Measurements from ENCODE around the gene BABAM2.

The BABAM2 gene

DNA sequence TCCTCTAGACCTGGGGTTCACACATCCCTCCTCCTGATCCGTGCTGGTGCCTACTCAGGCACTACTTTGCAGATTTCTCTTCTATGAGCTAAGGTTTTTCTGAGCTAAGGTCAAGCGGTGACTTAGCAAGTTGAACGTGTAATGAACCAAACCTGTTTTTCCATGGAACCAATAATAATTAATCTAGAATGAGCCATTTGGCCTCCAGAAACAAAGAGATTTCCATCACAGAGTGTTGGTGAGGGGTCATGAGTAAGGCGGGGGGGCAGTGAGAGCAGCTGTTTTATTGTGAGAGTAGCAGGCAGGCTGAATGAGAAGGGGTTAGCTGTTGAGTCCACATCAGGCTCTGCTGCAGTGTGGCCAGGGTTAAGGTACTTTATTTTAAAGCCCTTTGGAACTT is 390.1 kb downstream of the BABAM2 start:
- H3K9ac ChIP-seq (ENCODE audit: low read length), result no peak overlapping the region
- no peaks in the 10 kb centered on the region for H3K36me3 ChIP-seq (ENCODE audit: control insufficient read depth, insufficient read depth, low read length)
- no peaks in the 10 kb centered on the region for H3K27me3 ChIP-seq (ENCODE audit: control insufficient read depth, insufficient read depth, low read length)
- no peaks in the 10 kb centered on the region for H3K9me3 ChIP-seq (ENCODE audit: control insufficient read depth, insufficient read depth, low read depth, low read length)
- no peak overlapping the region for H3K4me3 ChIP-seq (ENCODE audit: low read depth, low read length)
- H3K27ac ChIP-seq (ENCODE audit: low read depth, low read length), result no peak overlapping the region
- H3K4me1 ChIP-seq (ENCODE audit: control insufficient read depth, insufficient read depth, low read length), result peaks cover 12% of the 10 kb centered on the region; the same call in 1 of the 2 replicates

DNA sequence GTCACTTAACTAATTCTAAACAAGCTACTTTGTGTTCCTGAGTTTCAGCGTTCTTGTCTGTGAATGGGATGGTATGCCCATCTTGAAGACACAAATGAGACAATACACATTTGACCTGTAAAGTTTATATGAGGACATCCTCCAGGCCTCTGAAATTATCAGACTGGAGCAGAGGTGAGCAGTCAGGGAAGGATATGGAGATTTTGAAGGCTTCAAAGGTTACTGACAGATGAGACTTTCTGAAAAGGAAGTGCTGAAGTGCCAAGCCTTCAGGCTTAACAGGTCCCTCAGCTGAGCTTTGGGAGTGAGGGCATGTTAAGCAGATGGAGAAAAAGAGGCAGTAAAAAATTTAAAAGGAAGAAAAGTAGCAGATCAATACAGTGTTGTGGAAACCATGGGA is 391.2 kb downstream of the BABAM2 start:
- Histone ChIP-seq H3K9ac (ENCODE audit: low read length) (no peak overlapping the region), H3K4me3 (ENCODE audit: low read depth, low read length) (no peak overlapping the region), H3K27ac (ENCODE audit: low read depth, low read length) (no peak overlapping the region), H3K9me3 (ENCODE audit: control insufficient read depth, insufficient read depth, low read depth, low read length) (no peaks in the 10 kb centered on the region), H3K27me3 (ENCODE audit: control insufficient read depth, insufficient read depth, low read length) (no peaks in the 10 kb centered on the region), H3K4me1 (ENCODE audit: control insufficient read depth, insufficient read depth, low read length) (peaks cover 4% of the 10 kb centered on the region; the same call in 1 of the 2 replicates), H3K36me3 (ENCODE audit: control insufficient read depth, insufficient read depth, low read length) (no peaks in the 10 kb centered on the region)

GRCh38 chr2:28282248-28282647 is 391.7 kb downstream of the BABAM2 start:
- Histone ChIP-seq H3K27me3 (ENCODE audit: control insufficient read depth, insufficient read depth, low read length) (no peaks in the 10 kb centered on the region), H3K9me3 (ENCODE audit: control insufficient read depth, insufficient read depth, low read depth, low read length) (no peaks in the 10 kb centered on the region), H3K4me3 (ENCODE audit: low read depth, low read length) (no peak overlapping the region), H3K9ac (ENCODE audit: low read length) (no peak overlapping the region), H3K27ac (ENCODE audit: low read depth, low read length) (no peak overlapping the region), H3K36me3 (ENCODE audit: control insufficient read depth, insufficient read depth, low read length) (no peaks in the 10 kb centered on the region), H3K4me1 (ENCODE audit: control insufficient read depth, insufficient read depth, low read length) (peaks cover 2% of the 10 kb centered on the region; the same call in 1 of the 2 replicates)

DNA sequence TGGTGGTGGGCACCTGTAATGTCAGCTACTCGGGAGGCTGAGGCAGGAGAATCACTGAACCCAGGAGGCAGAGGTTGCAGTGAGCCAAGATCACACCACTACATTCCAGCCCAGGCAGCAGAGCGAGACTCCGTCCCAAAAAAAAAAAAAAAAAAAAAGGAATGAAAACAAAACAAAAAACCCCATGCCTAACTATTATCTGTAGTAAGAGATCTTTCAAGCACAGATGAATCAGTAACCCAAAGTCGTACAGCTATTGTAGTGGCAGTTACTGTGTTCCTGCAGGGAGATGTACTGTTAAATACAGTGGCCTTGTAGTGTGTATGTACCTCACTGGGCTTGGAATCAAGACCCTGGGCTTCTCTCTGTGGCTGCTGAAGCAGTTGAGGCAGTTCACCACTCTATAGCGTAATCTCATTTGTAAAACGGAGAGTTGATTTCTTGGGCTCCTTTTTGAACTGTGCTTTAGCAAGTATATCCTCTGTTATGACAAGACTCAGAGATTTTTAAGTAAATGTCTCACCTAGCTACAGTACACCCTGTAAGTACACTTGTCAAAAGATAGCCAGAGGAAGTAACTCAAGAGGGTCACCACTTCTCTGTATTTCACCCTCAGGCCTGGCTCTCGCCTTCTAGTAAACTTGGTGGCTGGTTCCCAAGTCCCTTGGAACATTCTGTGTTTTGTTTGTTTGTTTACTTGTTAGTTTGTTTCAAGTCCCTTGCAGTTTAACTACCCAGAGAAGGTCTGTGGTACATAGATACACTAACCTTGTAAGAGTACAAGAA is 392.5 kb downstream of the BABAM2 start:
- H3K27me3 ChIP-seq (ENCODE audit: control insufficient read depth, insufficient read depth, low read length), result no peaks in the 10 kb centered on the region
- no peak overlapping the region for H3K4me3 ChIP-seq (ENCODE audit: low read depth, low read length)
- H3K4me1 ChIP-seq (ENCODE audit: control insufficient read depth, insufficient read depth, low read length), result peaks cover 2% of the 10 kb centered on the region; the same call in 1 of the 2 replicates
- no peaks in the 10 kb centered on the region for H3K9me3 ChIP-seq (ENCODE audit: control insufficient read depth, insufficient read depth, low read depth, low read length)
- H3K36me3 ChIP-seq (ENCODE audit: control insufficient read depth, insufficient read depth, low read length), result no peaks in the 10 kb centered on the region
- H3K27ac ChIP-seq (ENCODE audit: low read depth, low read length), result no peak overlapping the region
- no peak overlapping the region for H3K9ac ChIP-seq (ENCODE audit: low read length)

DNA sequence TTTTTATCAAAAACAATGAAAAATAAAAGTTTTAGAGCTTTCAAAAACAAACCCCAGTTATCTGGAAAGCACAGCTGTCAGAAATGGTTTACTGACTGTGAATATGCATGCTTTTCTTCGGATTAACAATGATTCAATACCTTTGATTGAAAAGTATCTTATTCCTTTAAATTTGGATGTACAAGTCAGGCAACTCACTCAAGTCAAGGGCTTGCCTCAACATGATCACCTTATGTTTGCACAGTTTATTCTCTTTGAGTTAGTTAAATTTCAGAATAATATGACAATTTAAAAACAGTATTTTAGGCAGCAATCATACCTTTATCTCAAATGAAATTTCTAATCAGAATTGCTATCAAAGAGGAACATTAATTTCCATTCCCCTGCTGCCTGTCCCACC is 393.3 kb downstream of the BABAM2 start:
- Histone ChIP-seq H3K4me3 (ENCODE audit: low read depth, low read length) (no peak overlapping the region), H3K36me3 (ENCODE audit: control insufficient read depth, insufficient read depth, low read length) (no peaks in the 10 kb centered on the region), H3K27me3 (ENCODE audit: control insufficient read depth, insufficient read depth, low read length) (no peaks in the 10 kb centered on the region), H3K27ac (ENCODE audit: low read depth, low read length) (no peak overlapping the region), H3K9me3 (ENCODE audit: control insufficient read depth, insufficient read depth, low read depth, low read length) (no peaks in the 10 kb centered on the region), H3K4me1 (ENCODE audit: control insufficient read depth, insufficient read depth, low read length) (peaks cover 2% of the 10 kb centered on the region; the same call in 1 of the 2 replicates), H3K9ac (ENCODE audit: low read length) (no peak overlapping the region)

GRCh38 chr2:28286678-28287077 is 396.1 kb downstream of the BABAM2 start:
- Histone ChIP-seq H3K9ac (ENCODE audit: low read length) (no peak overlapping the region), H3K27ac (ENCODE audit: low read depth, low read length) (no peak overlapping the region)

GRCh38 chr2:28287256-28287915 is 396.9 kb downstream of the BABAM2 start:
- no peak overlapping the region for H3K27ac ChIP-seq (ENCODE audit: low read depth, low read length)

More at GRCh38 chr2:28286678-28287077, 396.1 kb downstream of the BABAM2 start:
- Histone ChIP-seq H3K9me3 (ENCODE audit: control insufficient read depth, insufficient read depth, low read depth, low read length) (no peaks in the 10 kb centered on the region), H3K27me3 (ENCODE audit: control insufficient read depth, insufficient read depth, low read length) (no peaks in the 10 kb centered on the region), H3K36me3 (ENCODE audit: control insufficient read depth, insufficient read depth, low read length) (no peaks in the 10 kb centered on the region), H3K4me3 (ENCODE audit: low read depth, low read length) (no peak overlapping the region), H3K4me1 (ENCODE audit: control insufficient read depth, insufficient read depth, low read length) (peaks cover 2% of the 10 kb centered on the region; the same call in 1 of the 2 replicates)

DNA sequence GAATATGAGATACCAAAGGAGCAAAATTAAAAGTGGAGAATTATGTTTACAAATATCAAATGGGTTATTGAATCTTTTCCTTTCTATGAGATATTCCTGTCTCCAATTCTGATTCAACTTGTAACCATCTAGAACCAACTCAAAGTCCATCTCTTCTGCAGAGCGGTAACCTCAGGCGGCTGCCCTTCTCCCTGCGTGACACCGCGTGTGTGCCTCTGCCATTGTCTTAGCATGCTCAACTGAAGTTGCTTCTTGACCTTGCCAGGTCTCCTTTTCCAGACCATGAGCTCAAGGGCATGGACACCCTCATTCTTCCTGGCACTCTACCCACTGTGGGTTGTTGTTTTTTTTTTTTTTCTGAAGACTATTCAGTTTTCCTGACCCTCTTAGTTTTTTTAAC is 398.1 kb downstream of the BABAM2 start:
- no peak overlapping the region for H3K9ac ChIP-seq (ENCODE audit: low read length)
- H3K36me3 ChIP-seq (ENCODE audit: control insufficient read depth, insufficient read depth, low read length), result no peaks in the 10 kb centered on the region
- no peaks in the 10 kb centered on the region for H3K27me3 ChIP-seq (ENCODE audit: control insufficient read depth, insufficient read depth, low read length)
- no peak overlapping the region for H3K4me3 ChIP-seq (ENCODE audit: low read depth, low read length)
- H3K9me3 ChIP-seq (ENCODE audit: control insufficient read depth, insufficient read depth, low read depth, low read length), result no peaks in the 10 kb centered on the region
- H3K4me1 ChIP-seq (ENCODE audit: control insufficient read depth, insufficient read depth, low read length), result peaks cover 2% of the 10 kb centered on the region; the same call in 1 of the 2 replicates
- no peak overlapping the region for H3K27ac ChIP-seq (ENCODE audit: low read depth, low read length)

More at GRCh38 chr2:28287256-28287915, 396.9 kb downstream of the BABAM2 start:
- no peaks in the 10 kb centered on the region for H3K9me3 ChIP-seq (ENCODE audit: control insufficient read depth, insufficient read depth, low read depth, low read length)
- H3K36me3 ChIP-seq (ENCODE audit: control insufficient read depth, insufficient read depth, low read length), result no peaks in the 10 kb centered on the region
- H3K4me1 ChIP-seq (ENCODE audit: control insufficient read depth, insufficient read depth, low read length), result peaks cover 2% of the 10 kb centered on the region; the same call in 1 of the 2 replicates
- H3K9ac ChIP-seq (ENCODE audit: low read length), result no peak overlapping the region
- H3K27me3 ChIP-seq (ENCODE audit: control insufficient read depth, insufficient read depth, low read length), result no peaks in the 10 kb centered on the region
- no peak overlapping the region for H3K4me3 ChIP-seq (ENCODE audit: low read depth, low read length)

- no peak overlapping the region for H3K9ac ChIP-seq (ENCODE audit: low read length)
- no peak overlapping the region for H3K27ac ChIP-seq (ENCODE audit: low read depth, low read length)
- no peaks in the 10 kb centered on the region for H3K9me3 ChIP-seq (ENCODE audit: control insufficient read depth, insufficient read depth, low read depth, low read length)
- H3K27me3 ChIP-seq (ENCODE audit: control insufficient read depth, insufficient read depth, low read length), result no peaks in the 10 kb centered on the region
- no peaks in the 10 kb centered on the region for H3K4me1 ChIP-seq (ENCODE audit: control insufficient read depth, insufficient read depth, low read length)
- no peak overlapping the region for H3K4me3 ChIP-seq (ENCODE audit: low read depth, low read length)
- H3K36me3 ChIP-seq (ENCODE audit: control insufficient read depth, insufficient read depth, low read length), result no peaks in the 10 kb centered on the region
Measured at GRCh38 chr2:28291811-28292440, 401.4 kb downstream of the BABAM2 start.

DNA sequence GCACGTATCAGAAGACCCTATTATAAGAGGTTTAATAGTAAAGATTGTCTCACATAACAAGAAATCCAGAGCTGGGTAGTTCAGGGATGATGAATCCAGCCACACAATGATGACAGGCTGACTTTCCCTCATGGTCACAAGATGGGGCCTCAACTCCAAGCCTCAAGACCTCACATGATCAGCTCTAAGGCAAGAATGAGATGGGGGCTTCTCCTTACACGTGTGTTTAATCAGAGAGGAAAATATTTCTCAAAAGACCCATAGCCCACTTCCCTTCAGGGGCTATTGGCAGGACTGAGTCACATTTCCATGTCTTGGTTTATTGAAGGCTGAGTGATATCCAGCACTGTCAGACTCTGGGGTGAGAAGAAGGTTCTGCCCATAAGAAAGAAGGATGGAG is 402.0 kb downstream of the BABAM2 start:
- H3K4me1 ChIP-seq (ENCODE audit: control insufficient read depth, insufficient read depth, low read length), result no peaks in the 10 kb centered on the region
- no peaks in the 10 kb centered on the region for H3K27me3 ChIP-seq (ENCODE audit: control insufficient read depth, insufficient read depth, low read length)
- H3K36me3 ChIP-seq (ENCODE audit: control insufficient read depth, insufficient read depth, low read length), result no peaks in the 10 kb centered on the region
- no peak overlapping the region for H3K4me3 ChIP-seq (ENCODE audit: low read depth, low read length)
- no peak overlapping the region for H3K9ac ChIP-seq (ENCODE audit: low read length)
- H3K9me3 ChIP-seq (ENCODE audit: control insufficient read depth, insufficient read depth, low read depth, low read length), result no peaks in the 10 kb centered on the region
- H3K27ac ChIP-seq (ENCODE audit: low read depth, low read length), result no peak overlapping the region

GRCh38 chr2:28293416-28293815 is 402.9 kb downstream of the BABAM2 start:
- Histone ChIP-seq H3K4me3 (ENCODE audit: low read depth, low read length) (no peak overlapping the region), H3K36me3 (ENCODE audit: control insufficient read depth, insufficient read depth, low read length) (no peaks in the 10 kb centered on the region), H3K9ac (ENCODE audit: low read length) (no peak overlapping the region), H3K9me3 (ENCODE audit: control insufficient read depth, insufficient read depth, low read depth, low read length) (no peaks in the 10 kb centered on the region), H3K27ac (ENCODE audit: low read depth, low read length) (no peak overlapping the region), H3K4me1 (ENCODE audit: control insufficient read depth, insufficient read depth, low read length) (peaks cover 6% of the 10 kb centered on the region; the same call in 1 of the 2 replicates), H3K27me3 (ENCODE audit: control insufficient read depth, insufficient read depth, low read length) (no peaks in the 10 kb centered on the region)

Data from HUES6 (cell line).